Measurements from ENCODE around the gene TMEM45A. TPM values are rescaled to one million over a fixed set of nuclear protein-coding genes. Genes with fewer than 3 reads are reported as not detected.

The TMEM45A gene
- total RNA-seq, 4 donors from 2014 or later: 189 to 746 (median 494) TPM

GRCh38 chr3:100561459-100562158 is 69.2 kb downstream of the TMEM45A start:
- H3K27ac ChIP-seq: peak overlapping the region; percentile 86
- peaks cover 45% of the 10 kb centered on the region for H3K4me1 ChIP-seq
- H3K9me3 ChIP-seq: no peaks in the 10 kb centered on the region
- no peaks in the 10 kb centered on the region for H3K36me3 ChIP-seq
- WGBS: 39% methylated on average over 7 of the region's 7 CpGs
- TF ChIP-seq, protein P1, sequence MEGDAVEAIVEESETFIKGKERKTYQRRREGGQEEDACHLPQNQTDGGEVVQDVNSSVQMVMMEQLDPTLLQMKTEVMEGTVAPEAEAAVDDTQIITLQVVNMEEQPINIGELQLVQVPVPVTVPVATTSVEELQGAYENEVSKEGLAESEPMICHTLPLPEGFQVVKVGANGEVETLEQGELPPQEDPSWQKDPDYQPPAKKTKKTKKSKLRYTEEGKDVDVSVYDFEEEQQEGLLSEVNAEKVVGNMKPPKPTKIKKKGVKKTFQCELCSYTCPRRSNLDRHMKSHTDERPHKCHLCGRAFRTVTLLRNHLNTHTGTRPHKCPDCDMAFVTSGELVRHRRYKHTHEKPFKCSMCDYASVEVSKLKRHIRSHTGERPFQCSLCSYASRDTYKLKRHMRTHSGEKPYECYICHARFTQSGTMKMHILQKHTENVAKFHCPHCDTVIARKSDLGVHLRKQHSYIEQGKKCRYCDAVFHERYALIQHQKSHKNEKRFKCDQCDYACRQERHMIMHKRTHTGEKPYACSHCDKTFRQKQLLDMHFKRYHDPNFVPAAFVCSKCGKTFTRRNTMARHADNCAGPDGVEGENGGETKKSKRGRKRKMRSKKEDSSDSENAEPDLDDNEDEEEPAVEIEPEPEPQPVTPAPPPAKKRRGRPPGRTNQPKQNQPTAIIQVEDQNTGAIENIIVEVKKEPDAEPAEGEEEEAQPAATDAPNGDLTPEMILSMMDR (IDR thresholded peaks at IDR 0.05): no peak
- no peak for TF ChIP-seq POLR2A (IDR thresholded peaks at IDR 0.05)
- peak overlapping the region; percentile 12 for H3K4me3 ChIP-seq
- peak in 1 of 2 donors; percentile 62 for DNase-seq (ENCODE audit: low spot score in 2 of 2)
- no peaks in the 10 kb centered on the region for H3K27me3 ChIP-seq

- 36% methylated on average over 4 of the region's 4 CpGs for WGBS
- no peak for DNase-seq (ENCODE audit: low spot score in 2 of 2)
- no peaks in the 10 kb centered on the region for H3K9me3 ChIP-seq
- no peaks in the 10 kb centered on the region for H3K36me3 ChIP-seq
- peak overlapping the region; percentile 12 for H3K4me3 ChIP-seq
- TF ChIP-seq EP300 (IDR thresholded peaks at IDR 0.05) (no peak), POLR2A (IDR thresholded peaks at IDR 0.05) (no peak), POLR2AphosphoS5 (IDR thresholded peaks at IDR 0.05) (no peak)
- TF ChIP-seq, protein P1 (IDR thresholded peaks at IDR 0.05): no peak
- no peaks in the 10 kb centered on the region for H3K27me3 ChIP-seq
- peaks cover 38% of the 10 kb centered on the region for H3K4me1 ChIP-seq
- H3K27ac ChIP-seq: peak overlapping the region; percentile 86
These were observed 69.9 kb downstream of the TMEM45A start for GRCh38 chr3:100562224-100562857.

GRCh38 chr3:100563228-100563627 is 70.8 kb downstream of the TMEM45A start:
- Histone ChIP-seq H3K9me3 (no peaks in the 10 kb centered on the region), H3K27ac (peak overlapping the region; percentile 86), H3K27me3 (no peaks in the 10 kb centered on the region), H3K4me1 (peaks cover 35% of the 10 kb centered on the region), H3K36me3 (no peaks in the 10 kb centered on the region), H3K4me3 (no peak overlapping the region)
- DNase-seq (ENCODE audit: low spot score in 2 of 2): no peak
- 85% methylated on average over 1 of the region's 1 CpG for WGBS
- TF ChIP-seq EP300 (IDR thresholded peaks at IDR 0.05) (no peak), POLR2A (IDR thresholded peaks at IDR 0.05) (no peak), POLR2AphosphoS5 (IDR thresholded peaks at IDR 0.05) (no peak)
- TF ChIP-seq, protein P1 (IDR thresholded peaks at IDR 0.05): no peak

- H3K27ac ChIP-seq: peak overlapping the region; percentile 86
- no peaks in the 10 kb centered on the region for H3K9me3 ChIP-seq
- TF ChIP-seq POLR2A (IDR thresholded peaks at IDR 0.05): no peak
- no peak for TF ChIP-seq EP300 (IDR thresholded peaks at IDR 0.05)
- no peaks in the 10 kb centered on the region for H3K27me3 ChIP-seq
- WGBS: 83% methylated on average over 2 of the region's 2 CpGs
- DNase-seq (ENCODE audit: low spot score in 2 of 2): no peak
- no peaks in the 10 kb centered on the region for H3K36me3 ChIP-seq
- H3K4me3 ChIP-seq: no peak overlapping the region
- H3K4me1 ChIP-seq: peaks cover 35% of the 10 kb centered on the region
These were observed 71.3 kb downstream of the TMEM45A start for GRCh38 chr3:100563652-100564211.

GRCh38 chr3:100570811-100571210 is 78.4 kb downstream of the TMEM45A start:
- TF ChIP-seq POLR2A (IDR thresholded peaks at IDR 0.05) (no peak), POLR2AphosphoS5 (IDR thresholded peaks at IDR 0.05) (no peak), EP300 (IDR thresholded peaks at IDR 0.05) (no peak)
- TF ChIP-seq, protein P1 (IDR thresholded peaks at IDR 0.05): no peak
- Histone ChIP-seq H3K4me1 (no peaks in the 10 kb centered on the region), H3K9me3 (no peaks in the 10 kb centered on the region), H3K36me3 (peaks cover 12% of the 10 kb centered on the region), H3K27ac (no peak overlapping the region), H3K4me3 (no peak overlapping the region), H3K27me3 (no peaks in the 10 kb centered on the region)
- DNase-seq (ENCODE audit: low spot score in 2 of 2): no peak
- WGBS: 60% methylated on average over 2 of the region's 2 CpGs

All from suprapubic skin (tissue), 4 donors.